CD14-positive monocyte (primary cell): ENCODE data around the gene LAPTM4A. TPM values are rescaled to one million over a fixed set of nuclear protein-coding genes. Genes with fewer than 3 reads are reported as not detected.

Experiments used
- DNase-seq, 3 donors: peaks; one replicate each; pipeline ENCODE4 v3.0.0-alpha.2; 2011 to 2022
- H2AFZ ChIP-seq: 2 replicates; pipeline ENCODE4 v1.6.0; 2012; ENCODE audit warnings: mild to moderate bottlenecking, low read depth, low read length, inconsistent platforms; ENCODE audit not compliant: insufficient read depth, poor library complexity, severe bottlenecking
- H3K27ac ChIP-seq, 2 donors: 1 replicate in 1 of 2; 2 replicates in 1 of 2; pipeline ENCODE4 v1.5.1; 2012 to 2013; ENCODE audit warnings: low read length in 2 of 2, control low read depth in 1 of 2, inconsistent platforms in 1 of 2, low read depth in 1 of 2, mild to moderate bottlenecking in 1 of 2
- H3K27me3 ChIP-seq, 2 donors: one replicate each; pipeline versions ENCODE4 v1.6.0 to v1.6.1; 2011 to 2013; ENCODE audit warnings: low read length in 2 of 2; ENCODE audit not compliant: control insufficient read depth in 2 of 2, insufficient read depth in 2 of 2
- H3K36me3 ChIP-seq, 2 donors: replicated peaks in 1 of 2; 1 replicate in 1 of 2; 2 replicates in 1 of 2; pipeline versions ENCODE4 v1.5.1 to v1.6.1; 2012 to 2013; ENCODE audit warnings: low read length in 2 of 2, control low read depth in 1 of 2, inconsistent platforms in 1 of 2, mild to moderate bottlenecking in 1 of 2; ENCODE audit not compliant: insufficient read depth in 2 of 2, control insufficient read depth in 1 of 2
- H3K4me1 ChIP-seq, 2 donors: 1 replicate in 1 of 2; 2 replicates in 1 of 2; pipeline versions ENCODE4 v1.5.1 to v1.6.1; 2012 to 2013; ENCODE audit warnings: low read length in 2 of 2, control low read depth in 1 of 2, inconsistent platforms in 1 of 2, mild to moderate bottlenecking in 1 of 2, moderate library complexity in 1 of 2; ENCODE audit not compliant: insufficient read depth in 2 of 2, control insufficient read depth in 1 of 2
- H3K4me2 ChIP-seq: replicated peaks from 2 replicates; pipeline ENCODE3; 2012; ENCODE audit warnings: low read length, moderate library complexity, mild to moderate bottlenecking; ENCODE audit not compliant: poor library complexity, severe bottlenecking; ENCODE audit errors: extremely low read depth
- H3K4me3 ChIP-seq, 3 experiments: fragments of 200-600 bp in 1 of 3; sonication (generic) in 1 of 3; replicated peaks in 1 of 3; 1 replicate in 2 of 3; 2 replicates in 1 of 3; pipeline ENCODE4 v1.5.1; 2011 to 2013; ENCODE audit warnings: low read length in 3 of 3, mild to moderate bottlenecking in 3 of 3, control low read depth in 2 of 3, low read depth in 2 of 3, inconsistent platforms in 1 of 3, moderate library complexity in 1 of 3
- H3K79me2 ChIP-seq: 2 replicates; pipeline ENCODE4 v1.6.0; 2012; ENCODE audit warnings: mild to moderate bottlenecking, control low read depth, inconsistent platforms, low read length, moderate library complexity; ENCODE audit not compliant: insufficient read depth
- H3K9ac ChIP-seq: 2 replicates; pipeline ENCODE4 v1.6.0; 2017; ENCODE audit warnings: low read length, mild to moderate bottlenecking; ENCODE audit not compliant: insufficient read depth, poor library complexity, severe bottlenecking
- H3K9me3 ChIP-seq, 2 donors: replicated peaks in 1 of 2; 1 replicate in 1 of 2; 2 replicates in 1 of 2; pipeline versions ENCODE4 v1.5.1 to v1.6.1; 2012 to 2013; ENCODE audit warnings: low read length in 2 of 2, control low read depth in 1 of 2; ENCODE audit not compliant: control insufficient read depth in 1 of 2, insufficient read depth in 1 of 2
- H4K20me1 ChIP-seq: 2 replicates; pipeline ENCODE4 v1.6.0; 2012; ENCODE audit warnings: mild to moderate bottlenecking, low read length, control low read depth, moderate library complexity; ENCODE audit not compliant: insufficient read depth
- H3K27ac Mint-ChIP-seq, 7 donors: one replicate each; pipeline ENCODE4 v1.8.0; 2020; ENCODE audit warnings: mild to moderate bottlenecking in 7 of 7, mixed read lengths in 7 of 7, moderate library complexity in 6 of 7, inconsistent platforms in 2 of 7
- H3K27me3 Mint-ChIP-seq, 3 donors: one replicate each; pipeline ENCODE4 v1.8.0; 2021 to 2022; ENCODE audit warnings: low read depth in 3 of 3, mild to moderate bottlenecking in 3 of 3, mixed read lengths in 3 of 3, moderate library complexity in 3 of 3, inconsistent platforms in 1 of 3
- H3K36me3 Mint-ChIP-seq, 2 donors: one replicate each; pipeline ENCODE4 v1.8.0; 2020; ENCODE audit warnings: mixed read lengths in 2 of 2, inconsistent platforms in 1 of 2, mild to moderate bottlenecking in 1 of 2
- H3K4me1 Mint-ChIP-seq: one replicate; pipeline ENCODE4 v1.8.0; 2020; ENCODE audit warnings: mild to moderate bottlenecking, mixed read lengths
- H3K4me3 Mint-ChIP-seq, 2 donors: one replicate each; pipeline ENCODE4 v1.8.0; 2020; ENCODE audit warnings: mild to moderate bottlenecking in 2 of 2, mixed read lengths in 2 of 2, moderate library complexity in 1 of 2
- H3K9me3 Mint-ChIP-seq, 7 donors: one replicate each; pipeline ENCODE4 v1.8.0; 2020 to 2022; ENCODE audit warnings: mixed read lengths in 7 of 7, mild to moderate bottlenecking in 6 of 7, moderate library complexity in 6 of 7, inconsistent platforms in 2 of 7
- WGBS: methylation state at CpG from one replicate; pipeline ENCODE4 v1.1.5; 2013; ENCODE audit warnings: missing lambda C conversion rate; ENCODE audit not compliant: insufficient coverage; 5-methylcytosine and 5-hydroxymethylcytosine counted together
- intact Hi-C, 2 donors: fragments of 100-400 bp; cut with micrococcal nuclease; formaldehyde crosslinking; loops; one replicate each; pipeline versions ENCODE4 v1.15.0 to v1.15.1; 2023
- polyA plus RNA-seq, 3 donors: library from polyadenylated mRNA; depleted of rRNA in 1 of 3; unstranded in 2 of 3; stranded (reverse) in 1 of 3; fragments of 300-500 nt in 2 of 3; fragments of >200 nt in 1 of 3; fragmentation: Illumina TruSeq in 2 of 3; gene quantifications; 1 replicate in 2 of 3; 2 replicates in 1 of 3; pipeline ENCODE4 v1.2.3, GENCODE V29; 2012 to 2021
- TF ChIP-seq, protein P1 (sequence below): fragments of 200-600 bp; IDR thresholded peaks from one replicate; pipeline ENCODE4 v1.8.0; 2022; ENCODE audit warnings: antibody characterized with exemption, mild to moderate bottlenecking

The LAPTM4A gene
- polyA plus RNA-seq, 3 donors: 182 to 442 (median 421) TPM

DNA sequence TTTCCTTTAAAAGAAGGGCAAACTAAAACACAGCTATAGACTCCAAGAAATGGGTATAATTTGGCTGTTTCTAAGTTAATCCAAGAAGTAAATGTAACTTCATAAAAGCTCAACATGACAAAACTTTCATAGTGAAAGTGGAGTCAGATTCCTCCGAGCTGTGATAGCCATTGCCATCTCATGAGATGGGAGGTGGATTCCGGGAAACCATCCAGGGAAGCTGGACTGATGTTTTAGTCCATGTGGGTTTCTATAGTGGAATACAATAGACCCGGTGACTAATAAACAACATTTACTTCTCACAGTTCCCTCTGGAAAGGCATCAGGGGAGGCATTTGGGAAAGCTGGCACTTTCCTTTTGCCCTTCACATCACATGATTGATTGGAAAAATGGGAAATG is 10.0 kb upstream of the LAPTM4A start:
- H3K27me3 ChIP-seq: peaks cover 17 to 21% of the 10 kb centered on the region in 2 donors
- no peak for DNase-seq
- H3K4me3 ChIP-seq: no peak overlapping the region
- Mint-ChIP-seq H3K36me3 (no peaks in the 10 kb centered on the region), H3K4me1 (peaks cover 8% of the 10 kb centered on the region), H3K4me3 (no peak overlapping the region), H3K9me3 (peaks cover 1 to 9% (median 5%) of the 10 kb centered on the region in 7 donors), H3K27ac (no peak overlapping the region), H3K27me3 (peaks cover 14 to 30% (median 15%) of the 10 kb centered on the region in 3 donors)
- H3K4me2 ChIP-seq: no peak overlapping the region
- H3K9ac ChIP-seq: no peak overlapping the region
- no peak overlapping the region for H3K27ac ChIP-seq
- H2AFZ ChIP-seq: no peak overlapping the region
- intact Hi-C loops: no loop called here
- H3K4me1 ChIP-seq: peaks cover 4 to 6% of the 10 kb centered on the region in 2 donors
- H3K79me2 ChIP-seq: no peaks in the 10 kb centered on the region
- no peaks in the 10 kb centered on the region for H3K9me3 ChIP-seq
- no CpG with 5 or more reads among the region's 3 CpGs for WGBS
- TF ChIP-seq, protein P1, sequence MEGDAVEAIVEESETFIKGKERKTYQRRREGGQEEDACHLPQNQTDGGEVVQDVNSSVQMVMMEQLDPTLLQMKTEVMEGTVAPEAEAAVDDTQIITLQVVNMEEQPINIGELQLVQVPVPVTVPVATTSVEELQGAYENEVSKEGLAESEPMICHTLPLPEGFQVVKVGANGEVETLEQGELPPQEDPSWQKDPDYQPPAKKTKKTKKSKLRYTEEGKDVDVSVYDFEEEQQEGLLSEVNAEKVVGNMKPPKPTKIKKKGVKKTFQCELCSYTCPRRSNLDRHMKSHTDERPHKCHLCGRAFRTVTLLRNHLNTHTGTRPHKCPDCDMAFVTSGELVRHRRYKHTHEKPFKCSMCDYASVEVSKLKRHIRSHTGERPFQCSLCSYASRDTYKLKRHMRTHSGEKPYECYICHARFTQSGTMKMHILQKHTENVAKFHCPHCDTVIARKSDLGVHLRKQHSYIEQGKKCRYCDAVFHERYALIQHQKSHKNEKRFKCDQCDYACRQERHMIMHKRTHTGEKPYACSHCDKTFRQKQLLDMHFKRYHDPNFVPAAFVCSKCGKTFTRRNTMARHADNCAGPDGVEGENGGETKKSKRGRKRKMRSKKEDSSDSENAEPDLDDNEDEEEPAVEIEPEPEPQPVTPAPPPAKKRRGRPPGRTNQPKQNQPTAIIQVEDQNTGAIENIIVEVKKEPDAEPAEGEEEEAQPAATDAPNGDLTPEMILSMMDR: no peak
- H3K36me3 ChIP-seq: no peaks in the 10 kb centered on the region
- H4K20me1 ChIP-seq: no peaks in the 10 kb centered on the region

GRCh38 chr2:20060106-20060505 is 8.7 kb upstream of the LAPTM4A start:
- no peak for DNase-seq
- Histone ChIP-seq H4K20me1 (no peaks in the 10 kb centered on the region), H3K27ac (no peak overlapping the region), H3K4me3 (no peak overlapping the region), H3K9me3 (no peaks in the 10 kb centered on the region), H3K36me3 (no peaks in the 10 kb centered on the region), H3K27me3 (peaks cover 23% of the 10 kb centered on the region in 2 donors), H3K79me2 (no peaks in the 10 kb centered on the region), H3K4me2 (no peak overlapping the region), H3K4me1 (no peaks in the 10 kb centered on the region), H3K9ac (no peak overlapping the region), H2AFZ (no peak overlapping the region)
- no CpG with 5 or more reads among the region's 1 CpG for WGBS
- TF ChIP-seq, protein P1: no peak
- no peaks in the 10 kb centered on the region for H3K36me3 Mint-ChIP-seq
- H3K4me1 Mint-ChIP-seq: no peaks in the 10 kb centered on the region
- intact Hi-C loops: no loop called here
- no peak overlapping the region for H3K27ac Mint-ChIP-seq
- no peak overlapping the region for H3K4me3 Mint-ChIP-seq
- H3K27me3 Mint-ChIP-seq: peaks cover 22 to 39% (median 27%) of the 10 kb centered on the region in 3 donors
- H3K9me3 Mint-ChIP-seq: peaks cover 1 to 9% (median 5%) of the 10 kb centered on the region in 7 donors
